ENCODE measurements around the gene STAT5B.
"Not testable (repeated sequence)": the region's sequence is repeated elsewhere in the genome, so short reads cannot be mapped to it uniquely, and the experiment has no call there.

Gene STAT5B

DNA sequence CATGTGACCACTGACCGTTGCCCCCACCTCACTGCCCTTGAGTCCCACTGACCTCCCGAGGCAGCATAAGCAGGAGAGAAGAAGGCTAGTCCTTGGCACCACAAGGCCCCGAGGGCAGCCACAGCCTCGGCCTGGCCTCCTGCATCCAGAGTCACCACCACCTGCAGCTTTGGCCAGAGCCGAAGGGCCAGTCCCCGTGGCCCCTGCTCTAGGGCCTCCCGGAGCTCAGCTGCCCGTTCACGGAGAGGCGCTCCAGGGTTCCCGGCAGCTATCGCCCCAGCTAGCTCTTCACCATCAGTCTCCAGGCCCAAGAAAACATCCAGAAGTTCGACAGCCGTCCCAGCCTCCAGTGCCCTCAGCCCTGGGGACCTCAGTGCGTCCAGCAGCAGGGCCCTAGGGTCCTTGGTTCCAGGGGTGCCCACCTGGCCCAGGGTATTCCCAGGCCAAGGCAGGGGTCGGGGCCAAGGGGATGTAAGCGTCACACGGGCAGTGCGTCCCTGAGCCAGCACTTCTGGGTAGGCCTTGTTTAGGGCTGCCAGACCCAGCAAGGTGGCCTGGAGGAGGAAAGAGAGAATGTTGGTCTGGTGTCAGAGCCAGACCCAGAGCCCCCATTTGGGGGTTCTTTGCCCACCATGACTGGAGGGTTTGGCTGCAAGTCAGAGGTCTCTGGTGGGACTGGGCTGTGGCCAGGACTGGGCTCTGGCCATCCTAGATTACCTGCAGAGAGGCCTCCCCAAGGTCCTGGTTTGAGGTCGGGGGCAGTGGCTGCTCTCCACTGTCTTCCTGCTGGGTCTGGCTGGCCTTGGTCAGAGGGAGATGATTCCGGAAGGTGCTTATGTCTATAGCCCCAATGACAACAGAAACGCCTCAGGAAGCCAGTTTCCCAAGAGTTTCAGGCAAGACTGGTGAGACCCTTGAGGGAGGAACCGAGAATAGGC lies 83.7 kb downstream of the STAT5B start:
- DNase-seq, result no peak

DNA sequence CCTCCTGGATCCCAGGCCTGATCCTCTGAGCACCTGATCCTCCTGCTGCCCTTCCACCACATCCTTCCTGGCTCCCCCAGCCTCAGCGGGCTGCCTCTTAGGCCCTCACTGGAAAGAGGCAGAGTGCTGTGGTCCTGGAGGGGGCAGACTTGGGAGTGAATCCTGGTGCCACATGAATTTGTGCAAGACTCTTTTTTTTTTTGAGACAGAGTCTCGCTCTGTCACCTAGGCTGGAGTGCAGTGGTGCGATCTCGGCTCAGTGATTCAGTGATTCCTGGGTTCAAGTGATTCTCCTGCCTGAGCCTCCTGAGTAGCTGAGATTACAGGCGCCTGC lies 84.9 kb downstream of the STAT5B start:
- DNase-seq, result no peak

DNA sequence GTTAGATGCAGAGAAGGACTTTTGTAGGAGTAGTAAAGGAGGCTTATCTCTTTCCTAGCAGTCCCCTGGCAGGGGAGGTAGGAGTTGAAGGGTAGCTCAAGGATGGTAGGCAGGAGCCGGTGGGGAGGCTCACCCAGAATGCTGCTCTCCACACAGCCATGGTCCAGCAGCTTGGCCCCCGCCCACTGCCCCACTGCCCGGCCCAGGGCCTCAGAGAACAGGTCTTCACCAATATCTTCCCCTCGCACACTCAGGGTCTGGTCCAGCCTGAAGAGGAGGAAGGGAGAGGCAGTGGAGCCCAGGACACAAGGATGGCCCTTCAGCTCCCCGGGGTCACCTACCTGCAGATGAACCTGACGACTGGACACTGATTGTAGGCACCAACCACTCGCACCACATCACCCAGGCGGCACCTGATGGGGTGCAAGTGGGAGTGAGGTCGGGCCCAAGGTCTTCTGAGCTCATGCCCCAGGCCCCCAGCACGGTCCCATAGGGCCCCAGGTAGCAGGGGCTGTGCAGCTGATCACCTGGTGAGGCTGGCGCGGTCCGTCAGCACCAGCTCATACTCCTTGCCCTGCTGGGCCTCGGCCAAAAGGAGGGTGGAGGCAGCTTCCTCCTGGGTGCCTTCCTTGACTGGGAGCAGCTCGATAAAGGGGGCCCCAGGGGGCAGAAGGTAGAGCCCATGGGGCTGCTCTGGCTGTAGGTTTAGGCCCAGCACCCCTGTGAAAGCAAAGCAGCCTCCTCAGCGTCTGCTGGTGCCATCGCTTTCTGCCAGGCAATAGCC lies 85.5 kb downstream of the STAT5B start:
- DNase-seq, result no peak

DNA sequence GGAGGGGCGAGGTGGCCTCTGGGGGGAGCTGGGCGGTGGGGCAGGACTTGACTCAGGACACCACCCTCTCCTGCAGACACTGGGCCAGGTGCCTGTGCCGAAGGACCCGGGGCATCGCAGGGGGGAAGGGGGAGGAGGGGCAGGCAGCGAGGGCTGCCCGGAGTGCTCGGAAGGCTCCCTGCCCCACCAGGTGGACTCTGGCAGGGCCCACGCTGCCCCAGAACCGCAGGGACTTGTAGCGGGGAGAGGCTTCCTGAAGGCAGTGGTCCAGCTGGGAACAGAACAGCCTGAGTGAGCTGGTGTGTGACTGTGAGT lies 86.6 kb downstream of the STAT5B start:
- DNase-seq, result no peak

DNA sequence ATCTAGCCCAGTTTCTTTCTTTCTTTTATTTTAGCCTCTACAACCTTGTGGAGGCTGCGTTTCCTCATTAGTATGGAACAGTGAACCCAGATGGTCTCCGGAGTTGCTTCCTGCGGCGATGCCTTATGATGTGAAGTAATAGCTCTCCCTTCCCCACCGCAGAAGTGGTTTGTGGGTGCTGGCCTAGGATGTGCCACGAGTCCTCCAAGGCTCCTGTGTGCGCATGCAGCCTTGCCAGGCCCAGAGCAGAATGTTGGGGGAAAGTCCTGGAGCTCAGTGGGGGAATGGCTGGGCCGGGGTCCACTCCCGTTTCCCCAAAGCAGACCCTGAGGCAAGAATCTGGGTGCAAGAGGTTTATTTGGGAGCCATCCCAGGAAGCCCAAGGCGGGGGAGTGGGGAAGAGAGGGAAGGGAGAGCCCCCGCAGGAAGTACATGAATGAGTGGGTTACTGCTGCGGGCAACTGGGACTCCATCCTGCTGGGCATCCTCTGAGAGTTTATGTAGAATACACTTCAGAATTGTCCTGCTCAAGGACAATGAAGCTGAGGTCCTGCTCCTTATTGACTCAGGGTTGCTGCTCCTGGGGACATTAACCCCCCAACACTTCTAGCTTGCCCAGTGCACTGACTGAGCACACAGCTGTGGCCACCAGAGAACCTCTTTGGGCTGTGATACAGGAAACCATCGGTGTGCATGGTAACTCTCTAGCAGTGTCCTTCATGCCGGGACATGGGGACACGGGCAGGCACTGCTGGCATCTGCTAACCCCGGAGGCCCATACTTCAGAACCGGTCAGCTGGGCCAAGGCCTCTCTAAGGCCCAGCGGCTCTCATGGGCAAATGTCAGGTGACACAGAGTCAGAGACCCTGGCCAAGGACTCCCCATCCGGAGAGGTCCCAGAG lies 87.2 kb downstream of the STAT5B start:
- DNase-seq, result no peak

DNA sequence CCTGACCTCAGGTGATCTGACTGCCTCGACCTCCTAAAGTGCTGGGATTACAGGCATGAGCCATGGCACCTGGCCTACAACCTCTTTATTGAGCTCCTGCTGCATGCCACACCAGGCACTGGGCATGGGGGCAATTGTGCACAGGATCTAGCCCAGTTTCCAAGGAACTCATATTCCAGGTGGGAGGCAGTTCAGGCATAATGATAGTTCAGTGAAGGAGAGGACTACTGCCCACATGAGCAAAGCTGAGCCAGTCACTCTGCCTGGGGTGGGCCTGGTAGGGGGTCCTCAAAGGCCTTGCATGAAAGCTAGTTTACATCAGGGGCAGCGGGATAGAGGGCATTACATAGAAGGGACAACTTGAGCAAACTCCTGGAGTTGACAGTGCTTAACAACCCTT lies 88.4 kb downstream of the STAT5B start:
- no peak for DNase-seq

DNA sequence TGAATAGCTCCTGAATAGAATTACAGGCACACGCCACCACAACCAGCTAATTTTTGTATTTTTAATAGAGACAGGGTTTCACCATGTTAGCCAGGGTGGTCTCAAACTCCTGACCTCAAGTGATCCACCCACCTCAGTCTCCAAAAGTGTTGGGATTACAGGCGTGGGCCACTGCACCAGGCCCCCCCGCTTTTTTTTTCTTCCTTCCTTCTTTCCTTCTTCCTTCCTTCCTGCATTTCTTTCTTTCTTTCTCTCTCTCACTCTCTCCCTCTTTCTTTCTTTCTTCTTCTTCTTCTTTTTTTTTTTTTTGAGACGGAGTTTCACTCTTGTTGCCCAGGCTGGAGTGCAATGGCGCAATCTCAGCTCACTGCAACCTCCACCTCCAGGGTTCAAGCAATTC lies 90.0 kb downstream of the STAT5B start:
- DNase-seq, result not testable (repeated sequence)

DNA sequence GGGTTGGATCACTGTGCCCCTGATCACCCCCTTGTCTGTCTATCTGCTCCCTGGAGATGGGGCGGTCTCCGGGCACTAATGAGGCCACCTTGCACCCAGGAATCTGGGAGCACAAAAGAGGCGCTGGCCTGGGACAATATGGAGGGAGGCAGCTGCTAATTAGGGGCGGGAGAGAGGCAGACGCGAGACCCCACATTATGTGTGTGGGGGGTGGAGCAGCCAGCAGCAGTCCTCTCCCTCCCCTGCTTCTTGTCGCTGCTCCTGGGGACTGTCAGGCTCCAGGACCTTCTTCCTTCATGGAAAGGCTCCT lies 90.6 kb downstream of the STAT5B start:
- no peak for DNase-seq

DNA sequence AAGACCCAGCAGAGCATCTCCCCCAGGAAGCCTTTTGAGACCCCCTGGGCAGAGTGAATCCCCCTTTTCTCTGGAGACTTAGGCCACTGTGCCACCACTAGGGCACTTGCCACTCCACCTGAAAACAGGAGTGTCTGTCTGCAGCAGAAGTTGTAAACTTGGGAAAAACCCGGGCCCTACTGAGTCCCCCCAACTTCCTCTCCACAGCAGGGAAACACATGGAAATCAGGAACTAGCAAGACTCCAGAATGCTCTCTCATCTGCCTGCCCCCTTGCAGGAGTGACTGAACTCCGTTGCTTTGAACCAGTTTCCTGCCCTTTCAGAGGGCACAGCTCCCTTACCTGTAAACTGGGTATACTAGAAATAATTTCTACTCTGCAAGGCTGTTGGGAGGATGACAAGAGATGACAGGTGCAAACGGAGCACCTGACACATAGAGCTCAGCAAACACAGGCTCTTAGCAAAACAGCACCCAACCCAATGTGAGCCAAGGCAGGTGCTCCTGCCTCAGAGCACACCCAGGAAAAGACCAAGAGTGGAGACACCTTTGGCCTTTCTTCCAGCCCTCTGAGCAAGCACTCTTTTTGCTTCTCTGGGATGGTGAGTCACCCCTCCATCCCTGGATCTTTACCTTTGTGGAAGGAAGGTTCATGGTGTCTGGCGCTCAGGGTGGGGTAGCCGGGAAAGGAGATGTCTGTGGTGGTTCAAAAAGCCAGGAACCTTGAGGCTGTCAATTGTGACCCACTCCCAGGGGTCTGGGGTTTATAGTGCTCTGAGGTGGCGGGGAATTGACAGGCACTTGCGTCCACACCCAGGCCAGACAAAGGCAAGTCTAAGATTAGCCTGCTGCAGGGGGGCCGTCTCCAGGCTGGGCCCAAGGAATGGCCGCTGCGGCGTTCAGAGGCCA lies 91.2 kb downstream of the STAT5B start, which contains the start of gene HCRT:
Gene HCRT, minus strand, starts transcription at position 740 of the 908 bp plus-strand sequence. Its CDS starts 87 bp downstream, at position 653.
- no peak for DNase-seq

DNA sequence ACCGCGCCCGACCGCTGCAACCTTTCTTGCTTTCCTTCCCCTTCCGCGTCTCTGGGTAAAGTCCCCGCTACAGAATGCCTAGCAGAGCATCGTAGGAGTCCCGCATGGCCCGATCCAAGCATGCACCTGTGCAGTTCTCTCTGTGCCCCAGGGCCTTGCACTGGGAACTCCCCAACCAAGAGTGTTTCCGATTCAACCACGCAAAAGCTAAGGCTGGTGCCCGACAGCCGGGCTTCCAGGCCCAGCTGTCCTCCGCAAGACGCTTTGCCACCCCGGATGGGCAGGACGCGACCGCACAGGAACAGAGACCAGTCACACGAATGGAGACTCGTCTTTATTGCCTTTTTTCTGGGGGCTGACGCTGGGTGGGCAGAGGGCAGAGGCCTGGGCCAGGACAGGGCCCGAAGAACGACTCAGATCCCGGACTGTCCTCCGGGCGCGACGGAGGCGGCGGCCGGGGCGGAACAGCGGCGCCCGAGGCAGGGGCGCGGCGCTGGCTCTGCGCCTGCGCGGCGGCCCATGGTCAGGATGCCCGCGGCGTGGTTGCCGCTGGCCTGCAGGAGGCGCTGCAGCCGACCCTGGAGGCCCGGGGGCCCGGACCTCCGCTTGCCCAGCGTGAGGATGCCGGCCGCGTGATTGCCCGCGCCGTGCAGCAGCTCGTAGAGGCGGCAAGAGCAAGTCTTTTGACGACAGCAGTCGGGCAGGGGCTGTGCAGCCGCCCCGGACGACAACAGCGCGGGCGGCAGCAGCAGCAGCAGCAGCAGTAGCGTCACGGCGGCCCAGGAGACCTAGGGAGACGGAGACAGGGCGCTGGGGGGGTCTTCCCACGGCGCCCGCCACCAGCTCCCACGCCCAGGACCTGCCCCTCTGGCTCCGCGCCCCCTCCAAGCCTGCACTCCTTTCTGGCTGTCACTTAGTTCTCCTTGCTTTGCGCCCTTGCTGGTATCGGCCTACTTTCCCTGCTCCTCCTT lies 92.2 kb downstream of the STAT5B start:
- DNase-seq, result no peak

DNA sequence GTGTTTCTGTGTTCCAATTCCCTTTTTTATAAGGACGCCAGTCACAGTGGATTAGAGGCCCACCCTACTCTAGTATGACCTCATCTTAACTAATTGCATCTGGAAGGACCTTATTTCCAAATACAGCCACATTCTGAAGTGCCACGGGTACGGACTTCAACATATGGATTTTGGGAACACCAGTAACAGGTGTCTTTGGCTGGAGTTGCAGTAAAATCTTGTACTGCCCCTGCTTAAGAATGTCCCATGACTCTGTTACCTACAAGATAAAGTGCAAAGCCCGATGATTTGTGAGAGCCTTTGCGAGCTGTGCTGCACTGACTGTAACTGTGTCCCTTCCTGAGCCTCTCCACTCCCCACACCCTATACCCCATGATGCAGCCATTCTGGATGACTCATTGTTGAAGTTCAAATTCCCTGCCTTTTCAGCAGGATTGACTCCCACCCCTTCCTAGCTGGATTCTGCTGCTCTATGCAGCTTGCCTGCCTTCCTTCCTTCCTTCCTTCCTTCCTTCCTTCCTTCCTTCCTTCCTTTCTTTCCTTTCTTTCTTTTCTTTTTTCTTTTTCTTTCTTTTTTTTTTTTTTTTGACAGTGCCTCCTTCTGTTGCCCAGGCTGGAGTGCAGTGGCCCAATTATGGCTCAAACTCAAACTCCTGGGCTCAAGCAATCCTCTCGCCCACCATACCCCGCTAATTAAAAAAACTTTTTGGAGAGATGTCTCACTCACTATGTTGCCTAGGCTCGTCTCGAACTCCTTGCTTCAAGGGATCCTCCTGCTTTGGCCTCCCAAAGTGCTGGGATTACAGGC lies 93.1 kb downstream of the STAT5B start:
- no peak for DNase-seq

DNA sequence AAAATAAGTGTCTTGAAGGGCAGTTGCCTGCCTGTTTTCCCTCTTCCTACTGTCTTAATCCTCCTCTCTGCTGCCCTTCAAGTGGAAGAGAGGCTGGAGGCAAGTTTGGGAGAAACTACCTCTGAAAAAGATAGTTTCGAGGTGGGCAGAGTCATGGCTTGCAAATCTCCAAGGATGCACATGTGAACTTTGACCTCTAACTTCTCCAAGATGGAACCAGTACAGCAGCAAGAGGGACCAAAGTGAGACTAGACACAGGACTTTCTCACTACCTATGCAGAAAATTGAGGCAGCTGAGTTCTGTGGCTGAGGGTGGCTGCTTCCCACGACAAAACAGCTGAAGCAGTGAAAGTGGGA lies 94.4 kb downstream of the STAT5B start:
- DNase-seq, result no peak

DNA sequence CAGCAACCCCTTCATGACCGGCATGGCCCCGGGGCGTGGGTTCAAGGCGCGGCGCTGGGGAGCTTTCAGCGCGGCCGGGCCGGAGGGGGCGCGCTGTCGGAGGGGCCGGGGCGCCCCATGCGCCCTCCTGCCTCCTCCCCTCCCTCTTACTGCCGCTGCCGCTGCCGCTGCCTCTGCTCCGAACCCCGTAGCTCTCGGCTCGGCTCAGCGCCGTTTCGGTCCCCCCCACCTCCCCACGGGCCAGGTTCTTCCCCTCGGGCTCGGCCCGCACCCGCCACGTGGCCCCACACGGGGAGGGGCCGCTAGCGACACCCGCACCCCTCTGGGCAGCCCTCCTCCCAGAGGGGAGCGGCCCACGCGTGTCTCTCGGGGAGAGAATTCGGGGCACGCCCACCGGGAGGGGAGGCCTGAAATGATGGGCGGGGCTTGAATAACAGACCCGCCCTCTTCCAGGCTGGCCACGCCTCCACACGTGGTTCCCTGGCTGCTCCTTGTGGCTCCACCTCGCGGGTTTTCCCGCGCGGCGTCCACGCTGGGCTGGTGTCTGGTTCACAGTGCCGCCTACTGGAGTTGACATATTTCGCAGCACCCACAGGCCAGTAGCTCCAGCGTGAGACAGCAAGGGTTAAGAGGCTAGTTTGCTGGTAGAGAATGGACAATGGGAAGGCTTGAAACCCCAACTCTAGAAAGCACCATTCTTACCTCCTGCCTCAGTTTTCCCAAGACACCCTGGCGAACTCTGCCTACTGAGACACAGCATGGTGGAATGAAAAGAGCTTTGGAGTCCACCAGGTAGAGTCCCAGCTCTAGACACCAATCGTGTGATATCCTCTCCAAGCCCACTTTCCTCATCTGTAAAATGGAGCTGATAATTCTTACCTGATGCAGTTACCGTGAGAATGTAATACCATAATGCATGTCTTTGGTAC lies 95.0 kb downstream of the STAT5B start, which contains the start of gene KCNH4:
Gene KCNH4, minus strand, starts transcription at position 221 of the 929 bp plus-strand sequence. Its CDS starts 197 bp downstream, at position 24.
- no peak for DNase-seq

DNA sequence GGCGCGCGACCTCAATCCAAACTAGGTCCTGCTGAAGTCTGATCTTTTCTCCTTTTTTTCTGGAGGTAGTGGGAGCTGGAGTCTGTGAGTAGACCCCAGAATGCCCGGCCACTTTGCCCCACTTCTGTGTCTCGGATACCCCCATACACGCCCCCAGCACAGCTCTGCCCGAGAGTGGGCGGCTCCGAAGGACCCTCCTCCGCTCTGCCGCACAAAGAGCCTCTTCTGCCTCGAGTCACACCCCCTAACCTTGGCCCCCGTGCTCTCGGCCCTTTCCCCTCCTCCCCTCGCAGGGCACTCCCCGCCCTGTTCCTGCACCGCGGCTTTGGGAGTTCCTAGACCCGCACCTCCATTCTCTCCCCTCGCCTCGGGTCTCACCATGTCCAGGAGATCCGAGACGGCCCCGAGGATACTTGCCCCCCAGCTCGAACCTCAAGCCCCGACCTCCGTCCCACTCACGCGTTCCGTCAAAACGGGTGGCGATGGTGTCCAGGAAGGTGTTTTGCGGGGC lies 95.7 kb downstream of the STAT5B start:
- no peak for DNase-seq

DNA sequence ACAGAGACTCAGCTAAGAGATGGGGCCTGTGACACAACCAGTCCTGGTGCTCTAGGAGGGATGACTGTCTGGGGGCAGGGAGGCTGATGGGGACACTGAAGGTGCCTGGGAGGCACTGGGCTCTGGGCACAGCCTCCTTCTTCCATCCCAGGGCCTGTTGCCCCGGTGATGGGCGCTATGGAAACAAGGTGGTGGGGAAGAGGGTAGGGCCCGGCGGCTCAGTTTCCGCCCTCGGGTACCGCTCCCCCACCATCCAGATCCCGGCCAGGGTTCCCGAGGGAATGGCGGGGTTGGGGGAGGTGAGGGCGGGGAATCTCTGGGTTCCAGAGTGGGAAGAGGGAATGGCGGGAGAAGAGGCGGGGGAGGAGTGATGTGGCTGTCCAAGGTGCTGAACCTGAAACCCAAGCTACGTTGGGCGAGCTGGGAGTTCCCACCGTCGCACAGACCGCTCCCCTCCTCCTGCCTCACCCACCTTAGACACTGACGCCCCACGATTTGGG lies 96.2 kb downstream of the STAT5B start:
- DNase-seq, result no peak

DNA sequence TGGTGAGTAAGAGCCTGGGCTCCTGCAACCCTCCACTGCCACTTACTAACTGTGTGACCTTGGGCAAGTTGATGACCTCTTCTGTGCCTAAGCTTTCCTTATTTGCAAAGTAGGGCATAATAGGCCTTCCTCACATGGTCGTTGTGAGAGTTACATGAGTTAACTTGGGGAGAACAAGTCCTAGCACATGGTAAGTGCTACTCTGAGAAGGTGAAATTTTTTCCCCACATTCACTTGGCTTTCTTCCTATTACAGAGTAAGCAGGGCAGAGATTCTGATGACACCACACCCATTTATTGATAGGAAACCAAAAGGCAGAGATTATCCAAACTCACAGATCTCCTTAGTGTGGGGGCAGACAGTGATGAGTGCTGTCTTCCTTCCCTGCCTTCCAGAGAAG lies 96.9 kb downstream of the STAT5B start:
- DNase-seq, result no peak

DNA sequence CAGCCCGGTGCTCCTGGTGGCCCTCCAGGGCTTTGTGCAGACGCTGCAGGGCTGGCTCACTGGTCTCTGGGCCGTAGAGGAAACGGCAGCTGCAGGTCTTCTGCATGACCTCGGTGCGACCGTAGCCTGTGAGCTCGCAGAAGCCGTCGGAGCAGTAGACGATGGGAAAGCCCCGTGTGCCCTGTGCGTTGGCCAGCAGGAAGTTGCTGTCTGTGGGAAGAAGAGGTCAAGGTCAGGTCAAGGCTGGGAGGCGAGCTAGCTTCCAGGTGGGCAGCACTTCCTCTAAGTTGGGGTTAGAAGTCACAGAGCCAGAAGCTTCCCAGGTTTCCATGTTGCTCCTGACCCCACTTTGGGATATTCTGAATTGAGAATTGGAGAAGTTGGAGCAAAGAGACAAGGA lies 97.4 kb downstream of the STAT5B start:
- DNase-seq, result no peak

DNA sequence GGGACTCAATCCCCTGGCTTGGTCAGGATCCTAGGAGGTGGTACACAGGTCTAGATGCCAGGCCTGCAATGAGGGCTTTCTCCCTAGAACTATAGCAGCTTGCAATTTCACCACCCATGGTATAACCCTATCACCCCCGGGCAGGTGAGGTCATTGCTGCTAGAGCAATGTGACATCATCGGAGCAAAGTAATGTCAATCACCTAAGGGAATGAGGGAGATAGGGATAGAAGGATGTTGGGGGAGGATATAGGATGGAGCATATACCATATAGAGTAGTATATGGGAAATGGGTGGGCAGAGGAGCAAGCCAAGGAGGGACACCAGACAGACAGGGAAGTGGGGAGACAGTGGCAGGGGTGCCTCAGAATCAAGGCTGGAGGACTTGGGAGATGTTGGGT lies 98.5 kb downstream of the STAT5B start:
- DNase-seq, result no peak

Measured in GOT3 (cell line).